Adrenal gland (tissue), 12 donors: ENCODE data around the gene HS2ST1. TPM values are rescaled to one million over a fixed set of nuclear protein-coding genes. Genes with fewer than 3 reads are reported as not detected.

Experiments used
- DNase-seq, 7 donors: peaks; one replicate each; pipeline ENCODE4 v3.0.0-alpha.2; 2019 to 2020
- H3K27ac ChIP-seq, 5 donors: fragments of 200-600 bp; sonication (generic) in 4 of 5; 1 replicate in 3 of 5; 2 replicates in 2 of 5; pipeline versions ENCODE4 v1.5.1 to v1.8.0; 2016 to 2020; ENCODE audit warnings: mild to moderate bottlenecking in 1 of 5
- H3K27me3 ChIP-seq: fragments of 200-600 bp; 2 replicates; pipeline ENCODE4 v1.8.0; 2021
- H3K36me3 ChIP-seq, 2 donors: fragments of 200-600 bp; replicated peaks in 1 of 2; 1 replicate in 1 of 2; 2 replicates in 1 of 2; pipeline versions ENCODE4 v1.5.1 to v1.8.0; 2018 to 2022
- H3K4me1 ChIP-seq, 2 donors: fragments of 200-600 bp; replicated peaks in 1 of 2; 1 replicate in 1 of 2; 2 replicates in 1 of 2; pipeline versions ENCODE4 v1.5.1 to v1.8.0; 2018 to 2021
- H3K4me3 ChIP-seq, 4 donors: fragments of 200-600 bp; sonication (generic) in 3 of 4; one replicate each; pipeline ENCODE4 v1.5.1; 2016 to 2018
- H3K9me3 ChIP-seq, 3 donors: fragments of 200-600 bp; sonication (generic) in 1 of 3; replicated peaks in 1 of 3; 1 replicate in 2 of 3; 2 replicates in 1 of 3; pipeline versions ENCODE4 v1.5.1 to v1.8.0; 2016 to 2021
- CTCF ChIP-seq, 6 experiments: fragments of 450-650 bp in 4 of 6; fragments of 200-600 bp in 2 of 6; sonication (generic) in 1 of 6; IDR thresholded peaks; 1 replicate in 5 of 6; 2 replicates in 1 of 6; pipeline versions ENCODE4 v1.5.1 to v1.8.0; 2016 to 2021; ENCODE audit warnings: antibody characterized with exemption in 6 of 6, mild to moderate bottlenecking in 2 of 6, moderate library complexity in 1 of 6
- POLR2A ChIP-seq, 2 donors: fragments of 450-650 bp; IDR thresholded peaks; one replicate each; pipeline ENCODE4 v1.6.1; 2017; ENCODE audit warnings: antibody characterized with exemption in 2 of 2, mild to moderate bottlenecking in 2 of 2, moderate library complexity in 1 of 2
- WGBS, 4 donors: extraction: QIAGEN DNeasy Blood & Tissue Kit in 2 of 4; methylation state at CpG; one replicate each; pipeline versions ENCODE4 v1.1.5 to v1.1.7; 2013 to 2017; 5-methylcytosine and 5-hydroxymethylcytosine counted together
- intact Hi-C, 2 donors: fragments of 100-400 bp; cut with DNase I; formaldehyde crosslinking; loops; one replicate each; pipeline versions ENCODE4 v1.14.1 to v1.15.0; 2022 to 2023
- polyA plus RNA-seq, 3 donors: library from polyadenylated mRNA; stranded (reverse); fragments of 200-250 nt in 2 of 3; fragments of 350-450 nt in 1 of 3; fragmentation: Illumina TruSeq in 1 of 3; extraction: RNeasy Lipid Tissue Mini Kit (QIAGEN cat#74804) in 1 of 3; gene quantifications; one replicate each; pipeline ENCODE4 v1.2.3, GENCODE V29; 2013 to 2014
- total RNA-seq, 9 donors: library from RNA; depleted of rRNA in 4 of 9; stranded (reverse); fragments of >200 nt in 4 of 9; fragments of 120-200 nt in 1 of 9; fragmentation: NEBNext Ultra II Directional in 1 of 9; extraction: Animal tissue kit (Norgen Biotek cat#: 25700) in 1 of 9; gene quantifications; one replicate each; pipeline versions ENCODE4 v1.1.0 to v1.2.4, GENCODE V29; 2013 to 2023
- donor health status: healthy with polysubstance abuse.
- donor health status: Bipolar disorder and iron deficiency.
- donor health status: DM: yes; HTN: yes; CAD: no.
- donor health status: DM: no; HTN: no; CAD: no.
- donor health status: DM: no; HTN: no; CAD: no.
- donor health status: DM: yes; HTN: yes; CAD: no.

The HS2ST1 gene
- total and polyA plus RNA-seq, 12 donors, result 11.2 to 131 (median 46.5) TPM

- Histone ChIP-seq H3K4me1 (peaks cover 3 to 13% of the 10 kb centered on the region in 2 donors), H3K36me3 (no peaks in the 10 kb centered on the region), H3K27ac (no peak overlapping the region), H3K4me3 (no peak overlapping the region), H3K27me3 (no peaks in the 10 kb centered on the region), H3K9me3 (peaks cover 0 to 8% (median 0%) of the 10 kb centered on the region in 3 donors)
- intact Hi-C loops, result no loop called here
- no peak for TF ChIP-seq CTCF (IDR thresholded peaks at IDR 0.05)
- no peak for TF ChIP-seq POLR2A (IDR thresholded peaks at IDR 0.05)
- no peak for DNase-seq
- WGBS, 4 donors, result 97 to 98% (median 97%) methylated on average over 3 of the region's 3 CpGs
These were observed 133.8 kb downstream of the HS2ST1 start for GRCh38 chr1:87048237-87048636.

- Histone ChIP-seq H3K4me3 (no peak overlapping the region), H3K4me1 (peaks cover 3 to 16% of the 10 kb centered on the region in 2 donors), H3K27me3 (no peaks in the 10 kb centered on the region), H3K36me3 (no peaks in the 10 kb centered on the region), H3K9me3 (peaks cover 0 to 8% (median 0%) of the 10 kb centered on the region in 3 donors), H3K27ac (no peak overlapping the region)
- no peak for DNase-seq
- intact Hi-C loops, result no loop called here
- 94 to 98% (median 96%) methylated on average over 5 of the region's 5 CpGs for WGBS, 4 donors
- TF ChIP-seq POLR2A (IDR thresholded peaks at IDR 0.05), result no peak
- no peak for TF ChIP-seq CTCF (IDR thresholded peaks at IDR 0.05)
These were observed 137.5 kb downstream of the HS2ST1 start for GRCh38 chr1:87051965-87052364.

- TF ChIP-seq CTCF (IDR thresholded peaks at IDR 0.05) (no peak), POLR2A (IDR thresholded peaks at IDR 0.05) (no peak)
- intact Hi-C loops, result no loop called here
- H3K27me3 ChIP-seq, result no peaks in the 10 kb centered on the region
These were observed 138.0 kb downstream of the HS2ST1 start for GRCh38 chr1:87052400-87052799.

GRCh38 chr1:87052961-87053360 lies 138.5 kb downstream of the HS2ST1 start:
- TF ChIP-seq CTCF (IDR thresholded peaks at IDR 0.05) (no peak), POLR2A (IDR thresholded peaks at IDR 0.05) (no peak)
- WGBS, 4 donors, result 95 to 97% (median 96%) methylated on average over 1 of the region's 1 CpG
- DNase-seq, result no peak
- no peaks in the 10 kb centered on the region for H3K36me3 ChIP-seq
- intact Hi-C loops, result no loop called here
- H3K9me3 ChIP-seq, result peaks cover 0 to 5% (median 0%) of the 10 kb centered on the region in 3 donors
- H3K27me3 ChIP-seq, result no peaks in the 10 kb centered on the region
- no peak overlapping the region for H3K4me3 ChIP-seq
- H3K27ac ChIP-seq, result no peak overlapping the region
- peaks cover 3 to 16% of the 10 kb centered on the region in 2 donors for H3K4me1 ChIP-seq

More at GRCh38 chr1:87052400-87052799, 138.0 kb downstream of the HS2ST1 start:
- Histone ChIP-seq H3K9me3 (peaks cover 0 to 8% (median 0%) of the 10 kb centered on the region in 3 donors), H3K4me1 (peaks cover 3 to 16% of the 10 kb centered on the region in 2 donors), H3K36me3 (no peaks in the 10 kb centered on the region), H3K4me3 (no peak overlapping the region), H3K27ac (no peak overlapping the region)
- DNase-seq, result no peak
- WGBS, 4 donors, result 94 to 99% (median 96%) methylated on average over 3 of the region's 3 CpGs
